Activated gamma-delta T cell treated with anti-CD3 and anti-CD28 coated beads, Interleukin-2, amount 50 U/mL, for 16 hours (primary cell): ENCODE results near the gene ZNF236.

ENCODE experiments used
- DNase-seq: peaks from one replicate; pipeline ENCODE4 v3.0.0-alpha.2; 2020; ENCODE audit warnings: low read depth

Gene ZNF236

GRCh38 chr18:76860411-76860810 is 38.1 kb downstream of the ZNF236 start:
- DNase-seq = no peak

DNA sequence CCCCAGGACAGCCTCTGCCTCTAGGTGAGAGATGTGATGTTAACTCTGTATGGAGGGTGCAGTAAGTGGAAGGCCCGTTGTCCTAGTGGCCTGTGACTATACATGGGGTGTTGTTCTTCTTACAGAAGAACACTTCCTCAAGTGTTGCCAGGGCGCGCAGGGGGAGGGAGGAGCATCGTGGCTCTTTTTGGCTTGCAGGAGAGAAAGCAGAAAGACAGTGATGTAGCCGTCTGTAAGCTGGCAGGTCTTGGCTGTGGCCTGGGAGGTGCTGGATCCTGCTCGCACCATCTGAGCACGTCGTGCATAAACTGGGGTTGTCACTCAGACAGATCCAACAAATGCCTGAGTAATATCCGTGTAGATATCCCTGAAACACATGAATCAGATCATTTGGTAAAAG is 44.3 kb downstream of the ZNF236 start:
- DNase-seq = no peak

DNA sequence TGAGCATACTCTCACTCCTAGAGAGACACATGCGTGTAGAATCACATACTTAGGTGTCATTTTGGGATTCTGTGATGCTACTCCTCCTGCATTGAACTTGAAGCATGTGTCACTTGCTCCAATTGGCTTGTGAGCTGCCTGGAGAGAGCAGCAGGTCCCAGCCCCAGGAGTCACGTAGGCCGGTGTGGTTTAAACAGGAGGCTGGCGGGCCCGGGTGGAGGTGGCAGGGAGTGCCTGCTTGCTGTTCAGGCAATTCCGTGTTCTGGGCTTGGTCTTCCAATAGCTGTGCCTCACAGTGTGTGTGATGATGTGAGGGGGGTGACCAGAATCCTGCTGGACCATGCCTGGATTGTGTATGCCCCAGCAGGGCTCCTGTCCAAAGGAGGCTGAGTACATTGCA is 51.0 kb downstream of the ZNF236 start:
- DNase-seq = no peak

DNA sequence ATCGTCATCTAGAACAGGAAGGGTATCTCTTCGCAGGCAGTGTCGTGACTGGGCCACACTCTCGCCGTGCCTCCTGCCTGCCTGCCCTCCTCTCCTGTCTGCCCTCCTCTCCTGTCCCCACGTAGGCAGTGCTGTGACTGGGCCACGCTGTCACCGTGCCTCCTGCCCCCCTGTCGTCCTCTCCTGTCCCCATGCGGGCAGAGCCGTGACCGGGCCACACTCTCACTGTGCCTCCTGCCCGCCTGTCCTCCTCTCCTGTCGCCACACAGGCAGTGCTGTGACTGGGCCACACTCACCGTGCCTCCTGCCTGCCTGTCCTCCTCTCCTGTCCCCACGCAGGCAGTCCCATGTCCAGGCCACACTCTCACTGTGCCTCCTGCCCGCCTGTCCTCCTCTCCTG is 51.4 kb downstream of the ZNF236 start:
- DNase-seq = no peak

- DNase-seq = no peak
These were observed 52.5 kb downstream of the ZNF236 start for GRCh38 chr18:76874642-76875389.

GRCh38 chr18:76875390-76876325 is 53.3 kb downstream of the ZNF236 start:
- DNase-seq = peak; percentile 9

GRCh38 chr18:76878426-76878825 is 56.1 kb downstream of the ZNF236 start:
- no peak for DNase-seq

DNA sequence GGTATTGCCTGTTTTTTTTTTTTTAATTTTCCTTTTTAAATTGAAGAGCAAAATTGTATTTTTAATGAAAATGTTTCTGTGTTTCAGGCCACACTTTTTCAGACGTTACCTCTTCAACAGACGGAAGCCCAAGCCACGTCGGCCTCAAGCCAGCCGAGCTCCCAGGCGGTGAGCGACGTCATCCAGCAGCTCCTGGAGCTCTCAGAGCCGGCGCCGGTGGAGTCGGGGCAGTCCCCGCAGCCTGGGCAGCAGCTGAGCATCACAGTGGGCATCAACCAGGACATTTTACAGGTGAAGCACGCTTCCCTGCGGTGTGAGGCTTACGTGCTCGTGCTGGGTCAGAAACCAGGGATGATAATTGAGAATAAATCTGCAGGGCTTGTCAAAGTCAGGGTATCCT is 57.7 kb downstream of the ZNF236 start:
- no peak for DNase-seq

DNA sequence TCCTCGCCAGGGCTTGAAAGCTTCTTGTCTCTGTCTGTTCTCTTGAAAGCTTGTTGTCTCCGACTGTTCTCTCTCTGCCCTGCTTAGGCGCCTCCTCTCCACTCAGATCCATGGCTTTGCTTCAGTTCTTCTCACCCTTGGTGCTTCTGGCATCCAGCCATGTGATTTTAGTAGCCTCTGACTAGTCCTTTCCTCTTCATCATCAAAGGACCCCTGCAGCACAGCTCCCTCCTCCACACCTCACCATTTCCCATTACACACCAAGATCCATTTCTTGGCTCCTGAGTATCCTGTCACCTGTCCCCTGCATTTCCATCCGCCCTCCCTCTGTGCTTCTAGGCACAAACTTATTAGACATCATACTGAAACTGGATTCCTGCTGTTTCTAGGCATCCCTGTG is 59.4 kb downstream of the ZNF236 start:
- no peak for DNase-seq

- no peak for DNase-seq
These were observed 59.8 kb downstream of the ZNF236 start for GRCh38 chr18:76882146-76882545.

GRCh38 chr18:76885001-76885400 is 62.6 kb downstream of the ZNF236 start:
- DNase-seq = no peak

GRCh38 chr18:76886112-76886511 is 63.8 kb downstream of the ZNF236 start:
- DNase-seq = no peak

- DNase-seq = no peak
These were observed 66.8 kb downstream of the ZNF236 start for GRCh38 chr18:76889091-76889699.

- DNase-seq = no peak
These were observed 70.5 kb downstream of the ZNF236 start for GRCh38 chr18:76892832-76893231.

GRCh38 chr18:76894566-76895346 is 72.4 kb downstream of the ZNF236 start:
- no peak for DNase-seq

DNA sequence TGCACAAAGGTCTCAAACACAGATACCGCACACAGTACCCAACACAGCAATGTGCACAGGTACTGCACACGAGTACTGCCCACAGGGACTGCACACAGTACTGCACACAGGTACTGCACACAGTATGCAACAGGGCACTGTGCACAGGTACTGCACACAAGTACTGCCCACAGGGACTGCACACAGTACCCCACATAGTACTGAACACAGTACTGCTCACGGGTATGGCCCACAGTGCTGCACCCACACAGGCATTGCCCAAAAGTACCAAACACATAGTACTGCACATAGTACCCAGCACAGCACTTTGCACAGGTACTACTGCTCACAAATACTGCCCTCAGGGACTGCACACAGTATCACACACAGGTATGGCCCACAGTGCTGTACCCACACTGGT is 73.1 kb downstream of the ZNF236 start:
- DNase-seq = no peak

- DNase-seq = no peak
These were observed 74.3 kb downstream of the ZNF236 start for GRCh38 chr18:76896677-76897076.

DNA sequence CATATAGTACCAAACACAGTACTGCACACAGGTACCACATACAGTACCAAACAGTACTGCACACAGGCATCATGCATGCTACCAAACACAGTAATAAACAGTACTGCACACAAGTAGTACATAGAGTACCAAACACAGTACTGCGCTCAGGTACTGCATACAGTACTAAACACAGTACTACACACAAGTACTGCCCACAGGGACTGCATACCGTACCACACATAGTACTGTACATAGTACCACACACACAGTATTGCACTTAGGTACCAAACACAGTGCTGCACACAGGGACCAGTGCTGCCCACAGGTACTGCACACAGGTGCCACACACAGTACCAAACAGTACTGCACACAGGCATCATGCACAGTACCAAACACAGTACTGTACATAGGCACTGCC is 74.9 kb downstream of the ZNF236 start:
- DNase-seq = no peak

GRCh38 chr18:76903386-76903785 is 81.0 kb downstream of the ZNF236 start:
- DNase-seq = no peak

DNA sequence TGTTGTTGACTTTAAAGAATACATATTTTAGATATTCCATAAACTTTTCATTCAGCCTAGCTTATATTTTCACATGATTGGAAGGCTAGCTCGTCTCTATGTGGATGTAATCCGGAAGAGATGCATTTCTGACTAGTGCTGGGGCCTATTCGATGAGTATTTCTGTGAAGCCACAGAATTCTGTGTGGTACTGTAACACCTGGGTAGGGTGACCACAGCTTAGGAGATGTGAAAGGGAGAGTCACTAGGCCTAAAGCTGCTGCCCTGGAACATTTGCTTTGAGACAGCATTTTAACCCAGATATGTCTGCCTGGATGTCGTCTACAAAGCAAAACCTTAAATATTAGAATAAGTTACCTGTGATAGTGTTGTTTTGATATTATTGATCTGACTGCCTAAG is 83.5 kb downstream of the ZNF236 start:
- no peak for DNase-seq

DNA sequence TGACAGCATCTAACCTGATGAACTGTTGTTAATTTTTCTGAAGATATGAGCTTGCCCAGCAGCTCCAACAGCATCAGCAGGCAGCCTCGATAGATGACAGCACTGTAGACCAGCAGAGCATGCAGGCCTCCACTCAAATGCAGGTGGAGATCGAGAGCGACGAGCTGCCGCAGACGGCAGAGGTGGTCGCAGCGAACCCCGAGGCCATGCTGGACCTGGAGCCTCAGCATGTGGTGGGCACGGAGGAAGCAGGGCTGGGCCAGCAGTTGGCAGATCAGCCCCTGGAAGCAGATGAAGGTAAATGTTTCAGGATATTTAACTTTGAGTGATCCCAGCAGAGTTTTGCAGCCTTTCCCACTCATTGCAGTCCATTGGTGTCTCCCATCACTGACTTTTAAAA is 85.9 kb downstream of the ZNF236 start:
- no peak for DNase-seq

DNA sequence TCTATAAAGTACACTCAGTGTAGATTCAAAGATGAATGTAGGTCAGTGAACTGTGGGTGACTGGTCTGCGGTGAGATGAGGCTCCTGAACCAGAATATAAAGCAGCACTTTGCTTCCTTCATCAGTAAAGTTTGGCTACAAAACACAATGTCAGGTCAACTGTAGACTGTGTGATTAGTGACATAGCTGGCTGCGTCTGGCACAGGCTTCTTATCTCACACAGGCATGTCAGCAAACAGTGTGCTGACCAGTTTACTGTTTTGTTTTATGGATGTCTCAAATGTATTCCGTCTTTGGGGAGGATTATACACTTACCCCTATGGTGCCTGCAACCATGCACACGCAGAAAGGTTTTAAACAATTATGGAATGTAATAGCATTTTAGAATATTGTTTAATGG is 87.1 kb downstream of the ZNF236 start:
- DNase-seq = no peak
